HepG2 (cell line): ENCODE measurements around the gene MYO15A. TPM values are rescaled to one million over a fixed set of nuclear protein-coding genes. Genes with fewer than 3 reads are reported as not detected.

Experiments used
- ATAC-seq: fragments of 200-7000 bp; cut with Tn5 transposase; 3 replicates; pipeline ENCODE4 v1.9.1; 2020; ENCODE audit warnings: mild to moderate bottlenecking, moderate library complexity
- BruUV-seq: library from RNA; stranded (reverse); fragments of 400-500 nt; replicated peaks from 2 replicates; lab custom pipeline; 2021; lab: Mats Ljungman, UMichigan
- CTCF ChIA-PET: fragments of 300-600 bp; formaldehyde crosslinking; extraction: SDS; loops from one replicate; lab custom pipeline; 2021; ENCODE audit warnings: low total read pairs, inconsistent platforms, low intra/inter-chr PET ratio; lab: Yijun Ruan, JAX
- POLR2A ChIA-PET: fragments of 350-600 bp; sonication (Branson Sonifier 250); formaldehyde crosslinking; loops from one replicate; lab custom pipeline; 2020; ENCODE audit warnings: antibody characterized with exemption, inconsistent platforms; lab: Yijun Ruan, JAX
- DNase-seq: peaks from one replicate; pipeline ENCODE4 v3.0.0-alpha.2; 2015; ENCODE audit warnings: low spot score
- FAIRE-seq: peaks from 3 replicates; lab custom pipeline; 2011; peaks lifted over from hg19 to GRCh38; lab: Jason Lieb, UNC
- H2AFZ ChIP-seq: one replicate; pipeline ENCODE4 v1.6.1; 2011; ENCODE audit warnings: low read length, inconsistent platforms
- H3K27ac ChIP-seq: fragments of 300-600 bp; 3 replicates; pipeline ENCODE4 v1.8.0; 2011; ENCODE audit warnings: mixed run types, mild to moderate bottlenecking, mixed read lengths, low read length, inconsistent platforms; ENCODE audit not compliant: insufficient read depth; ENCODE audit errors: extremely low read length
- H3K27me3 ChIP-seq, 2 experiments: fragments of 200-600 bp in 1 of 2; 2 replicates in 1 of 2; 3 replicates in 1 of 2; pipeline versions ENCODE4 v1.6.0 to v1.8.0; 2011; ENCODE audit warnings: low read length in 2 of 2, mild to moderate bottlenecking in 2 of 2, moderate library complexity in 2 of 2, inconsistent platforms in 1 of 2; ENCODE audit not compliant: insufficient read depth in 2 of 2, control insufficient read depth in 1 of 2
- H3K36me3 ChIP-seq, 2 experiments: fragments of 200-600 bp in 1 of 2; replicated peaks in 1 of 2; 2 replicates in 1 of 2; 3 replicates in 1 of 2; pipeline versions ENCODE4 v1.5.1 to v1.8.0; 2011; ENCODE audit warnings: low read length in 2 of 2, inconsistent platforms in 1 of 2; ENCODE audit not compliant: insufficient read depth in 2 of 2, control insufficient read depth in 1 of 2
- H3K4me1 ChIP-seq: 2 replicates; pipeline ENCODE4 v1.5.1; 2012; ENCODE audit warnings: low read length, inconsistent platforms; ENCODE audit not compliant: insufficient read depth
- H3K4me2 ChIP-seq: 2 replicates; pipeline ENCODE4 v1.6.0; 2011; ENCODE audit warnings: low read depth, low read length, inconsistent platforms
- H3K4me3 ChIP-seq, 3 experiments: fragments of 200-600 bp in 1 of 3; sonication (generic), shearing (Covaris generic) in 1 of 3; replicated peaks in 1 of 3; 2 replicates each; pipeline ENCODE4 v1.5.1; 2011 to 2016; ENCODE audit warnings: low read length in 3 of 3, inconsistent platforms in 2 of 3, low read depth in 2 of 3, mild to moderate bottlenecking in 2 of 3, control low read depth in 1 of 3, mixed read lengths in 1 of 3; ENCODE audit not compliant: insufficient read depth in 1 of 3
- H3K79me2 ChIP-seq: one replicate; pipeline ENCODE4 v1.6.1; 2011; ENCODE audit warnings: low read length, inconsistent platforms; ENCODE audit not compliant: insufficient read depth
- H3K9ac ChIP-seq: 2 replicates; pipeline ENCODE4 v1.6.0; 2011; ENCODE audit warnings: mild to moderate bottlenecking, low read depth, low read length, inconsistent platforms; ENCODE audit not compliant: insufficient read depth
- H3K9me3 ChIP-seq: 2 replicates; pipeline ENCODE4 v1.5.1; 2012; ENCODE audit warnings: mild to moderate bottlenecking, low read length
- H4K20me1 ChIP-seq: 2 replicates; pipeline ENCODE4 v1.6.0; 2011; ENCODE audit warnings: inconsistent platforms, mild to moderate bottlenecking, low read length, moderate library complexity; ENCODE audit not compliant: insufficient read depth
- AGO1 ChIP-seq: fragments of 200-400 bp; formaldehyde crosslinking; IDR thresholded peaks from 2 replicates; pipeline ENCODE4 v1.6.1; 2017; ENCODE audit warnings: mild to moderate bottlenecking, low read depth, low read length, moderate library complexity; ENCODE audit not compliant: poor library complexity, severe bottlenecking
- AGO2 ChIP-seq: fragments of 200-400 bp; formaldehyde crosslinking; optimal IDR thresholded peaks from 2 replicates; pipeline ENCODE3; 2017; ENCODE audit warnings: mild to moderate bottlenecking, low read depth, low read length, moderate library complexity
- JDP2 ChIP-seq: sonication (generic); formaldehyde crosslinking; IDR thresholded peaks from 2 replicates; pipeline ENCODE4 v1.8.1; 2022; ENCODE audit warnings: missing genetic modification reagents, borderline replicate concordance
- MED8 ChIP-seq: sonication (generic); formaldehyde crosslinking; IDR thresholded peaks from 2 replicates; pipeline ENCODE4 v1.8.1; 2023; ENCODE audit warnings: mild to moderate bottlenecking, missing genetic modification reagents; ENCODE audit not compliant: insufficient replicate concordance
- PITX1 ChIP-seq: sonication (generic); formaldehyde crosslinking; IDR thresholded peaks from 2 replicates; pipeline ENCODE4 v1.5.1; 2020; ENCODE audit warnings: mild to moderate bottlenecking, missing genetic modification reagents
- RBFOX2 ChIP-seq: fragments of 200-400 bp; formaldehyde crosslinking; IDR thresholded peaks from 2 replicates; pipeline ENCODE4 v1.6.1; 2017; ENCODE audit warnings: low read depth, mild to moderate bottlenecking, low read length
- RXRB ChIP-seq: IDR thresholded peaks from 2 replicates; pipeline ENCODE4 v1.6.1; 2016; ENCODE audit warnings: borderline replicate concordance, missing genetic modification reagents, missing compliant biosample characterization
- SOX6 ChIP-seq, 2 experiments: fragments of 450-650 bp in 1 of 2; sonication (generic) in 1 of 2; formaldehyde crosslinking in 1 of 2; IDR thresholded peaks; 2 replicates each; pipeline versions ENCODE4 v1.4.0 to v1.6.1; 2017 to 2020; ENCODE audit warnings: antibody characterized with exemption in 1 of 2, mild to moderate bottlenecking in 1 of 2, missing genetic modification reagents in 1 of 2
- SP4 ChIP-seq: sonication (generic); formaldehyde crosslinking; IDR thresholded peaks from 2 replicates; pipeline ENCODE4 v1.8.1; 2023; ENCODE audit warnings: mild to moderate bottlenecking, missing genetic modification reagents
- STAT5B ChIP-seq: sonication (generic); formaldehyde crosslinking; IDR thresholded peaks from 2 replicates; pipeline ENCODE4 v1.4.0; 2020; ENCODE audit warnings: missing genetic modification reagents
- ZBED4 ChIP-seq: sonication (generic); formaldehyde crosslinking; IDR thresholded peaks from 2 replicates; pipeline ENCODE4 v1.4.0; 2020; ENCODE audit warnings: missing genetic modification reagents, borderline replicate concordance
- ZGPAT ChIP-seq: IDR thresholded peaks from 2 replicates; pipeline ENCODE4 v1.6.1; 2016; ENCODE audit warnings: mild to moderate bottlenecking
- ZNF282 ChIP-seq: fragments of 450-650 bp; IDR thresholded peaks from 2 replicates; pipeline ENCODE4 v1.6.1; 2018; ENCODE audit not compliant: partially characterized antibody
- ZUFSP ChIP-seq: sonication (generic); formaldehyde crosslinking; IDR thresholded peaks from 2 replicates; pipeline ENCODE4 v1.9.0; 2021; ENCODE audit warnings: missing genetic modification reagents, mild to moderate bottlenecking, borderline replicate concordance
- WGBS: methylation state at CpG from one replicate; pipeline ENCODE4 v1.1.6; 2017; ENCODE audit warnings: low lambda C conversion rate; 5-methylcytosine and 5-hydroxymethylcytosine counted together
- in situ Hi-C: cut with HindIII; loops from 2 replicates; pipeline ENCODE4 v1.10.0; 2017; ENCODE audit warnings: low pct_unique_long_range_greater_than_20kb; ENCODE audit not compliant: extremely low pct_ligation_motif_present
- intact Hi-C: fragments of 100-400 bp; cut with micrococcal nuclease; formaldehyde crosslinking; loops from one replicate; pipeline ENCODE4 v1.10.0; 2022; ENCODE audit not compliant: unreplicated experiment
- polyA plus RNA-seq, 8 experiments: library from polyadenylated mRNA; depleted of rRNA in 3 of 8; stranded (reverse) in 7 of 8; unstranded in 1 of 8; fragments of >200 nt; fragmentation: Illumina TruSeq in 4 of 8; extraction: Trizol in 4 of 8; gene quantifications; 2 replicates each; pipeline versions ENCODE4 v1.2.1 to v1.2.3, GENCODE V29; 2011 to 2016; ENCODE audit warnings: low read depth in 4 of 8, missing spikeins in 1 of 8, mixed read lengths in 1 of 8; ENCODE audit not compliant: insufficient read depth in 1 of 8
- total RNA-seq, 5 experiments: library from RNA; depleted of rRNA; stranded (reverse); fragments of >200 nt; fragmentation: Illumina TruSeq; extraction: Trizol; gene quantifications; 2 replicates each; pipeline ENCODE4 v1.2.3, GENCODE V29; 2016; ENCODE audit warnings: low read depth in 1 of 5

Gene MYO15A
- total and polyA plus RNA-seq, 2 of the 13 experiments (the other 11 are each of a cell fraction or from before 2014, with no cell fraction given), result 0.07 to 0.20 TPM

- POLR2A ChIA-PET, result no interaction called here
- in situ Hi-C loops, result no loop called here
- WGBS, result 100% methylated on average over 4 of the region's 4 CpGs
- TF ChIP-seq JDP2, result no peak
- no peak for TF ChIP-seq ZNF282
- no peak for TF ChIP-seq SP4 (CRISPR knock-in tag)
- no peak for TF ChIP-seq STAT5B
- no peak for TF ChIP-seq AGO1
- no peak for TF ChIP-seq ZUFSP
- no peak for TF ChIP-seq SOX6 (IDR thresholded peaks at IDR 0.05)
- no peak for TF ChIP-seq SOX6 (CRISPR knock-in tag; IDR thresholded peaks at IDR 0.05)
- TF ChIP-seq AGO2, result no peak
- TF ChIP-seq PITX1, result no peak
- TF ChIP-seq ZBED4 (CRISPR knock-in tag), result no peak
- TF ChIP-seq ZGPAT, result no peak
- no peak for TF ChIP-seq RXRB (CRISPR knock-in tag)
- TF ChIP-seq MED8 (CRISPR knock-in tag), result no peak
- TF ChIP-seq RBFOX2, result no peak
- no peak for DNase-seq
- Histone ChIP-seq H3K4me1 (peaks cover 28% of the 10 kb centered on the region), H4K20me1 (peaks cover 54% of the 10 kb centered on the region), H2AFZ (no peak overlapping the region), H3K27me3 (no peaks in the 10 kb centered on the region), H3K4me3 (no peak overlapping the region), H3K36me3 (peaks cover 42 to 71% of the 10 kb centered on the region in 2 experiments), H3K27ac (no peak overlapping the region), H3K9ac (no peak overlapping the region), H3K79me2 (peaks cover 92% of the 10 kb centered on the region), H3K9me3 (no peaks in the 10 kb centered on the region), H3K4me2 (no peak overlapping the region)
- FAIRE-seq, result no peak
- intact Hi-C loops, result no loop called here
- CTCF ChIA-PET, result no interaction called here
- ATAC-seq, result no peak
- no TSS peak for BruUV-seq
These were observed 86.2 kb downstream of the MYO15A start for GRCh38 chr17:18194804-18195203.
